HEK293T (cell line): Measurements from ENCODE around the gene AGAP1.

Experiments used
- CTCF ChIA-PET: fragments of 350-600 bp; formaldehyde crosslinking; extraction: SDS; loops from one replicate; lab custom pipeline; 2021; ENCODE audit warnings: antibody characterized with exemption, inconsistent platforms; lab: Yijun Ruan, JAX
- POLR2A ChIA-PET: fragments of 350-600 bp; formaldehyde crosslinking; extraction: SDS; loops from one replicate; lab custom pipeline; 2020; ENCODE audit warnings: antibody characterized with exemption, inconsistent platforms; lab: Yijun Ruan, JAX
- DNase-seq: peaks from one replicate; pipeline ENCODE4 v3.0.0; 2012; ENCODE audit warnings: mixed read lengths; ENCODE audit errors: extremely low spot score
- ARNT ChIP-seq: fragments of 450-650 bp; IDR thresholded peaks from 2 replicates; pipeline ENCODE4 v1.6.1; 2017; ENCODE audit warnings: mild to moderate bottlenecking
- BHLHE40 ChIP-seq: fragments of 450-650 bp; IDR thresholded peaks from 2 replicates; pipeline ENCODE4 v1.6.1; 2016; ENCODE audit warnings: mild to moderate bottlenecking, moderate library complexity, borderline replicate concordance
- CTBP1 ChIP-seq: fragments of 450-650 bp; IDR thresholded peaks from 2 replicates; pipeline ENCODE4 v1.6.1; 2016; ENCODE audit warnings: borderline replicate concordance
- ELF4 ChIP-seq: fragments of 450-650 bp; IDR thresholded peaks from 2 replicates; pipeline ENCODE4 v1.6.1; 2017; ENCODE audit warnings: antibody characterized with exemption
- FOXA1 ChIP-seq: fragments of 450-650 bp; IDR thresholded peaks from 2 replicates; pipeline ENCODE4 v1.6.1; 2016; ENCODE audit warnings: mild to moderate bottlenecking
- FOXK2 ChIP-seq: fragments of 450-650 bp; IDR thresholded peaks from 2 replicates; pipeline ENCODE4 v1.6.1; 2016; ENCODE audit warnings: mild to moderate bottlenecking
- FOXM1 ChIP-seq: fragments of 450-650 bp; IDR thresholded peaks from 2 replicates; pipeline ENCODE4 v1.6.1; 2017; ENCODE audit warnings: mild to moderate bottlenecking, borderline replicate concordance
- HDGF ChIP-seq: fragments of 450-650 bp; IDR thresholded peaks from 2 replicates; pipeline ENCODE4 v1.6.1; 2017; ENCODE audit warnings: antibody characterized with exemption, borderline replicate concordance
- L3MBTL2 ChIP-seq: fragments of 450-650 bp; conservative IDR thresholded peaks from 2 replicates; pipeline ENCODE4 v1.6.1; 2016; ENCODE audit warnings: mild to moderate bottlenecking
- LEF1 ChIP-seq: fragments of 450-650 bp; IDR thresholded peaks from 2 replicates; pipeline ENCODE4 v1.6.1; 2017; ENCODE audit warnings: mild to moderate bottlenecking, borderline replicate concordance
- NFRKB ChIP-seq: fragments of 450-650 bp; IDR thresholded peaks from 2 replicates; pipeline ENCODE4 v1.6.1; 2016; ENCODE audit warnings: mild to moderate bottlenecking, moderate library complexity
- PKNOX1 ChIP-seq: fragments of 450-650 bp; IDR thresholded peaks from 2 replicates; pipeline ENCODE4 v1.6.1; 2016
- SP1 ChIP-seq: fragments of 450-650 bp; IDR thresholded peaks from 2 replicates; pipeline ENCODE4 v1.6.1; 2017
- SUZ12 ChIP-seq: fragments of 450-650 bp; IDR thresholded peaks from 2 replicates; pipeline ENCODE4 v1.6.1; 2016; ENCODE audit warnings: mild to moderate bottlenecking
- TARDBP ChIP-seq: fragments of 450-650 bp; IDR thresholded peaks from 2 replicates; pipeline ENCODE4 v1.6.1; 2016
- ZNF384 ChIP-seq: fragments of 450-650 bp; IDR thresholded peaks from 2 replicates; pipeline ENCODE4 v1.6.1; 2016

The AGAP1 gene

GRCh38 chr2:235937526-235937925 is 443.7 kb downstream of the AGAP1 start:
- no peak for DNase-seq
- TF ChIP-seq BHLHE40 (no peak), SP1 (no peak), PKNOX1 (no peak), LEF1 (no peak), ARNT (no peak), ELF4 (no peak), FOXK2 (no peak), FOXA1 (no peak), TARDBP (no peak), NFRKB (no peak), L3MBTL2 (no peak), SUZ12 (no peak), ZNF384 (no peak), CTBP1 (no peak)
- ChIA-PET POLR2A (no interaction called here), CTCF (no interaction called here)

GRCh38 chr2:235937936-235938335 is 444.1 kb downstream of the AGAP1 start:
- no peak for DNase-seq
- CTCF ChIA-PET = no interaction called here
- POLR2A ChIA-PET = no interaction called here
- TF ChIP-seq BHLHE40 = no peak
- TF ChIP-seq NFRKB = no peak
- no peak for TF ChIP-seq ARNT
- no peak for TF ChIP-seq PKNOX1
- TF ChIP-seq ELF4 = no peak
- TF ChIP-seq HDGF = no peak
- TF ChIP-seq FOXA1 = no peak
- no peak for TF ChIP-seq SP1
- TF ChIP-seq FOXM1 = no peak
- TF ChIP-seq SUZ12 = no peak
- TF ChIP-seq FOXK2 = no peak
- TF ChIP-seq TARDBP = no peak
- TF ChIP-seq CTBP1 = no peak
- TF ChIP-seq LEF1 = no peak
- TF ChIP-seq ZNF384 = no peak
- no peak for TF ChIP-seq L3MBTL2

GRCh38 chr2:235938611-235939010 is 444.8 kb downstream of the AGAP1 start:
- POLR2A ChIA-PET = no interaction called here
- CTCF ChIA-PET = no interaction called here
- TF ChIP-seq ELF4 = no peak
- TF ChIP-seq TARDBP = no peak
- TF ChIP-seq SUZ12 = no peak
- no peak for TF ChIP-seq BHLHE40
- TF ChIP-seq SP1 = no peak
- no peak for TF ChIP-seq L3MBTL2
- no peak for DNase-seq

DNA sequence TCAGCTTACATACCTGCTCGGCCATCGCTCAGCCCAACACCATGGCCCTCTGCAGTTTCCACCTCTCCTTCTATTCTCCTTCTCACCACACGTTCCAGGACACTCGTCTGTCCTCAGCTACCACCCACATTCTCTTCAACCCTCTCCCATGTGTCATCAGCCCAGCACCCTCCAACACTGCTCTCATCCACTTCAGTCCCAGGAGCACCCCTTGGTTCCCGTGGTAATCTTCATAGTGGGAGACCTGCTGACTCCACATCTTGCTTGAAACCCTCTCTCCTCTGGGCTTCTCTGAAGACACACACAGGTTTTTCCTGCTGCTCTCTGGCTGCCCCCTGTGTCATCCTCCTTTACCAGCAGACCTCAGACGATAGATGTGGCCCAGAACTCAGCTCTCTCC is 445.6 kb downstream of the AGAP1 start:
- CTCF ChIA-PET = no interaction called here
- TF ChIP-seq NFRKB = no peak
- no peak for TF ChIP-seq TARDBP
- no peak for TF ChIP-seq FOXM1
- TF ChIP-seq PKNOX1 = no peak
- no peak for TF ChIP-seq BHLHE40
- no peak for TF ChIP-seq FOXK2
- no peak for TF ChIP-seq HDGF
- TF ChIP-seq CTBP1 = no peak
- TF ChIP-seq ZNF384 = no peak
- no peak for TF ChIP-seq LEF1
- TF ChIP-seq SP1 = no peak
- TF ChIP-seq L3MBTL2 = no peak
- no peak for TF ChIP-seq ARNT
- TF ChIP-seq SUZ12 = no peak
- no peak for TF ChIP-seq ELF4
- TF ChIP-seq FOXA1 = no peak

DNA sequence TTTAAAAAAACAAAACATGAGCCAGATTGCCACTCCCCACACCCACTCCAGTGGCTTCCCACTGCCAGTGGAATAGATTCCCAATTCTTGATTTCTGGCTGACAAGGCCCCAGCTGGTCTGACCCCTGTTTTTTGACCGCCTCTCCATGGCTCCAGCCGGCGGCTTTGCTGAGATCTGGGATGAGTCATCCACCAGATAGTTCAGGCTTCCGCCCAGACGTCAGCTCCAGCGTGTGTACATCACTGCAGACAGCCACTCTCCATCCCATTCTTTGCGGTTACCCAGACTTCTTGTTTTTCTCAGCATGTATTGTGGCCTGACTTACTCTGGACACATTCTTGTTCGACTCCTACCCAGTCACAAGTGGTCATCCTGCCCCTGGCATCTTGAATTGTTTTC is 446.5 kb downstream of the AGAP1 start:
- no peak for DNase-seq
- ChIA-PET CTCF (interaction anchor here (0.7 kb wide), 1 partner anchor 37 kb away, joined by 5 read pairs; no protein-coding TSS in a partner anchor), POLR2A (no interaction called here)
- TF ChIP-seq FOXA1 (no peak), PKNOX1 (no peak), FOXM1 (no peak), L3MBTL2 (no peak), ZNF384 (no peak), SP1 (no peak), BHLHE40 (no peak)

More for the DNA sequence above, 445.6 kb downstream of the AGAP1 start:
- POLR2A ChIA-PET = no interaction called here
- no peak for DNase-seq

DNA sequence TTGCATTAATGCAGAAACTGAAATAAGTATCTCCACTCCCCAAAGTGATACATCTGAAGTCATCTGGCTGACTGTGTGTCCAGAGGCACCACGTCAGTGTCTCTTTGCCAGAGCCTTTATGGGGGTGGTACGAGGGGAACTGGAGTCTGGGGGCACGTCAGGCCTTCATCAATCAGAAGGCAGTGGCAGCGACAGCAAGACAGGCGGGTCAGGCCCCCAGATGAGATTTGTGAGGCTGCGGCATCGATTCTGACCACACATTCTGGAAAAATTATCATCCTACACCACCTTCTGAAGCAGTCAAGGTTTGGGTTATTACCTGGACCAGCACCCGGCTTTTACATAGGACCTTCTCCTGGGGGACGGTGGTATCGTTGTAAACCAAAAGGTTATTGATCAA is 450.7 kb downstream of the AGAP1 start:
- POLR2A ChIA-PET = no interaction called here
- TF ChIP-seq HDGF = no peak
- TF ChIP-seq FOXK2 = no peak
- TF ChIP-seq L3MBTL2 = no peak
- no peak for TF ChIP-seq TARDBP
- TF ChIP-seq CTBP1 = no peak
- no peak for TF ChIP-seq SP1
- TF ChIP-seq FOXM1 = no peak
- no peak for TF ChIP-seq FOXA1
- no peak for TF ChIP-seq NFRKB
- no peak for TF ChIP-seq PKNOX1
- no peak for TF ChIP-seq LEF1
- TF ChIP-seq BHLHE40 = no peak
- no peak for TF ChIP-seq ELF4
- TF ChIP-seq ZNF384 = no peak
- TF ChIP-seq ARNT = no peak
- no peak for TF ChIP-seq SUZ12
- DNase-seq = no peak
- CTCF ChIA-PET = interaction anchor here (0.8 kb wide), 1 partner anchor 107 kb away, joined by 3 read pairs; no protein-coding TSS in a partner anchor
